GM19238 (cell line): Measurements from ENCODE around the gene PITX2.

Source experiments
- DNase-seq: peaks from one replicate; pipeline ENCODE4 v3.0.0; 2011; ENCODE audit warnings: low spot score; ENCODE audit not compliant: insufficient read length

Gene PITX2

GRCh38 chr4:110622841-110623717 is at the start of gene PITX2:
PITX2 (minus strand) TSS chr4:110623077; CDS start chr4:110622460, 617 bp downstream.
- DNase-seq: peak; percentile 60

- no peak for DNase-seq
Observed at GRCh38 chr4:110671679-110672078, 48.8 kb upstream of the PITX2 start.

- DNase-seq: no peak
Observed at GRCh38 chr4:110669663-110670062, 46.8 kb upstream of the PITX2 start.

GRCh38 chr4:110668463-110669235 is 45.8 kb upstream of the PITX2 start:
- no peak for DNase-seq

GRCh38 chr4:110667670-110668069 is 44.8 kb upstream of the PITX2 start:
- no peak for DNase-seq

GRCh38 chr4:110666030-110666429 is 43.2 kb upstream of the PITX2 start:
- DNase-seq: no peak

- DNase-seq: no peak
Observed at GRCh38 chr4:110663738-110664444, 41.0 kb upstream of the PITX2 start.

GRCh38 chr4:110663206-110663605 is 40.3 kb upstream of the PITX2 start:
- DNase-seq: no peak

- DNase-seq: no peak
Observed at GRCh38 chr4:110660755-110661154, 37.9 kb upstream of the PITX2 start.

- no peak for DNase-seq
Observed at GRCh38 chr4:110654254-110654635, 31.4 kb upstream of the PITX2 start.

GRCh38 chr4:110653321-110654253 is 30.7 kb upstream of the PITX2 start:
- no peak for DNase-seq

GRCh38 chr4:110644008-110644407 is 21.1 kb upstream of the PITX2 start:
- DNase-seq: no peak

GRCh38 chr4:110643096-110643495 is 20.2 kb upstream of the PITX2 start:
- DNase-seq: no peak

- DNase-seq: no peak
Observed at GRCh38 chr4:110641218-110641617, 18.3 kb upstream of the PITX2 start.

GRCh38 chr4:110640576-110640975 is 17.7 kb upstream of the PITX2 start:
- DNase-seq: no peak

- DNase-seq: no peak
Observed at GRCh38 chr4:110639207-110640090, 16.6 kb upstream of the PITX2 start.

- DNase-seq: no peak
Observed at GRCh38 chr4:110638089-110638746, 15.3 kb upstream of the PITX2 start.

- DNase-seq: no peak
Observed at GRCh38 chr4:110637408-110638088, 14.7 kb upstream of the PITX2 start.
